HUES6 (cell line): ENCODE measurements around the gene GRPEL1.

ENCODE experiments used
- H3K27ac ChIP-seq: 2 replicates; pipeline ENCODE4 v1.7.0; 2013; ENCODE audit warnings: low read depth, mild to moderate bottlenecking, low read length, inconsistent platforms
- H3K27me3 ChIP-seq: 2 replicates; pipeline ENCODE4 v1.6.1; 2013; ENCODE audit warnings: low read length; ENCODE audit not compliant: control insufficient read depth, insufficient read depth
- H3K36me3 ChIP-seq: 2 replicates; pipeline ENCODE4 v1.6.1; 2013; ENCODE audit warnings: low read length; ENCODE audit not compliant: control insufficient read depth, insufficient read depth
- H3K4me1 ChIP-seq: 2 replicates; pipeline ENCODE4 v1.6.1; 2013; ENCODE audit warnings: low read length; ENCODE audit not compliant: control insufficient read depth, insufficient read depth
- H3K4me3 ChIP-seq: 2 replicates; pipeline ENCODE4 v1.5.1; 2013; ENCODE audit warnings: low read depth, low read length
- H3K9ac ChIP-seq: one replicate; pipeline ENCODE4 v1.6.1; 2013; ENCODE audit warnings: mild to moderate bottlenecking, low read length
- H3K9me3 ChIP-seq: 2 replicates; pipeline ENCODE4 v1.6.1; 2013; ENCODE audit warnings: low read depth, low read length; ENCODE audit not compliant: control insufficient read depth, insufficient read depth

Gene GRPEL1

GRCh38 chr4:7067452-7068278 is at the start of gene GRPEL1:
Gene GRPEL1, minus strand, starts transcription at chr4:7068064. Its CDS starts 32 bp downstream, at chr4:7068032.
- H3K4me3 ChIP-seq, result peak within 1 kb of the TSS; percentile 91
- H3K9me3 ChIP-seq, result no peaks in the 10 kb centered on the region
- H3K36me3 ChIP-seq, result peaks cover 21% of the 10 kb centered on the region
- H3K27me3 ChIP-seq, result peaks cover 21% of the 10 kb centered on the region
- peaks cover 14% of the 10 kb centered on the region; the same call in 1 of the 2 replicates for H3K4me1 ChIP-seq
- H3K27ac ChIP-seq, result peak within 1 kb of the TSS; percentile 63; the same call in 1 of the 2 replicates
- H3K9ac ChIP-seq, result peak within 1 kb of the TSS; percentile 86

GRCh38 chr4:7116705-7117104 is 48.8 kb upstream of the GRPEL1 start:
- Histone ChIP-seq H3K27me3 (peaks cover 5% of the 10 kb centered on the region; the same call in 1 of the 2 replicates), H3K4me1 (0 out of 2 replicates have a peak, but pooled peaks cover under 1% of the 10 kb centered on the region), H3K27ac (no peak overlapping the region), H3K9me3 (no peaks in the 10 kb centered on the region), H3K9ac (no peak overlapping the region), H3K4me3 (no peak overlapping the region), H3K36me3 (no peaks in the 10 kb centered on the region)

- H3K9me3 ChIP-seq, result no peaks in the 10 kb centered on the region
- H3K4me1 ChIP-seq, result no peaks in the 10 kb centered on the region
Measured at GRCh38 chr4:7115557-7116340, 47.9 kb upstream of the GRPEL1 start.

GRCh38 chr4:7112656-7113055 is 44.8 kb upstream of the GRPEL1 start:
- Histone ChIP-seq H3K4me1 (no peaks in the 10 kb centered on the region), H3K4me3 (no peak overlapping the region), H3K27me3 (peaks cover 5% of the 10 kb centered on the region; the same call in 1 of the 2 replicates), H3K36me3 (no peaks in the 10 kb centered on the region), H3K9me3 (no peaks in the 10 kb centered on the region), H3K9ac (no peak overlapping the region), H3K27ac (no peak overlapping the region)

More at GRCh38 chr4:7115557-7116340, 47.9 kb upstream of the GRPEL1 start:
- H3K4me3 ChIP-seq, result no peak overlapping the region
- no peaks in the 10 kb centered on the region for H3K36me3 ChIP-seq
- H3K27me3 ChIP-seq, result peaks cover 5% of the 10 kb centered on the region; the same call in 1 of the 2 replicates
- H3K27ac ChIP-seq, result no peak overlapping the region
- no peak overlapping the region for H3K9ac ChIP-seq

- no peaks in the 10 kb centered on the region for H3K36me3 ChIP-seq
- peaks cover under 1% of the 10 kb centered on the region; the same call in 1 of the 2 replicates for H3K27me3 ChIP-seq
- H3K9me3 ChIP-seq, result no peaks in the 10 kb centered on the region
- no peaks in the 10 kb centered on the region for H3K4me1 ChIP-seq
- no peak overlapping the region for H3K4me3 ChIP-seq
- no peak overlapping the region for H3K9ac ChIP-seq
- H3K27ac ChIP-seq, result no peak overlapping the region
Measured at GRCh38 chr4:7111441-7111840, 43.6 kb upstream of the GRPEL1 start.

- Histone ChIP-seq H3K36me3 (no peaks in the 10 kb centered on the region), H3K27me3 (no peaks in the 10 kb centered on the region; the same call in 1 of the 2 replicates), H3K4me3 (no peak overlapping the region), H3K9ac (no peak overlapping the region), H3K9me3 (no peaks in the 10 kb centered on the region), H3K27ac (no peak overlapping the region), H3K4me1 (no peaks in the 10 kb centered on the region)
Measured at GRCh38 chr4:7110546-7110945, 42.7 kb upstream of the GRPEL1 start.

- no peak overlapping the region for H3K9ac ChIP-seq
- H3K27me3 ChIP-seq, result peaks cover 6% of the 10 kb centered on the region
- no peak overlapping the region for H3K27ac ChIP-seq
- H3K36me3 ChIP-seq, result no peaks in the 10 kb centered on the region
- H3K4me3 ChIP-seq, result no peak overlapping the region
- H3K9me3 ChIP-seq, result no peaks in the 10 kb centered on the region
- no peaks in the 10 kb centered on the region for H3K4me1 ChIP-seq
Measured at GRCh38 chr4:7109169-7109568, 41.3 kb upstream of the GRPEL1 start.

GRCh38 chr4:7108660-7109059 is 40.8 kb upstream of the GRPEL1 start:
- H3K9me3 ChIP-seq, result no peaks in the 10 kb centered on the region
- H3K4me3 ChIP-seq, result no peak overlapping the region
- no peak overlapping the region for H3K9ac ChIP-seq
- no peaks in the 10 kb centered on the region for H3K36me3 ChIP-seq
- H3K4me1 ChIP-seq, result peaks cover 2% of the 10 kb centered on the region
- H3K27me3 ChIP-seq, result peaks cover 11% of the 10 kb centered on the region
- no peak overlapping the region for H3K27ac ChIP-seq

GRCh38 chr4:7108046-7108625 is 40.3 kb upstream of the GRPEL1 start:
- Histone ChIP-seq H3K9me3 (no peaks in the 10 kb centered on the region), H3K9ac (no peak overlapping the region), H3K4me1 (peaks cover 6% of the 10 kb centered on the region), H3K27me3 (peaks cover 15% of the 10 kb centered on the region), H3K4me3 (no peak overlapping the region), H3K27ac (no peak overlapping the region), H3K36me3 (no peaks in the 10 kb centered on the region)

- no peaks in the 10 kb centered on the region for H3K36me3 ChIP-seq
- H3K27me3 ChIP-seq, result peaks cover 16% of the 10 kb centered on the region
- H3K9me3 ChIP-seq, result no peaks in the 10 kb centered on the region
- H3K4me1 ChIP-seq, result peaks cover 12% of the 10 kb centered on the region
- no peak overlapping the region for H3K9ac ChIP-seq
- H3K27ac ChIP-seq, result no peak overlapping the region
- H3K4me3 ChIP-seq, result no peak overlapping the region
Measured at GRCh38 chr4:7107166-7107905, 39.5 kb upstream of the GRPEL1 start.
